ENCODE results near the gene GABRR2.

The GABRR2 gene

DNA sequence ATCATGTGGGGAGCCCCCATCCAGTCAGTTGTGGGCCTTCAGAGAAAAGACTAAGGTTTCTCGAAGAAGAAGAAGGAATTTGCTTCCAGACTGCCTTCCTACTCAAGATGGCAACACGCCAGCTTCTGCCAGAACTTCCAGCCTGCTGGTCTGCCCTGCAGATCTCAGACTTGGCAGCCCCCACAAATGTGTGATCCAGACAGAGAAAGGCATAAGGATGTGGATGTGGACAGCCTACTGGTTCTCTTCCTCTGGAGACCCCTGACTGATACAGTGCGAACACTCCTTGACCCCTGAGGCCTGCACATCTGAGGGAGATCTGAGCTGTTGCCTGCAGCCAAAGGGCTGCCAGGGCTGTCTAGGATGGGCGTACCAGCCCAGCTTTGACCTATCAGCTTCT, 106.5 kb downstream of the GABRR2 start:
- DNase-seq (ENCODE audit: low read depth) = no peak

Measured in ELR (cell line).